Anterior cingulate cortex (tissue), 58 donors: Measurements from ENCODE around the gene DTYMK.
"Not testable (repeated sequence)": the region's sequence is repeated elsewhere in the genome, so short reads cannot be mapped to it uniquely, and the experiment has no call there.

Experiments
- DNase-seq, 58 donors: peaks; one replicate each; lab custom pipeline; 2025; lab: John Stamatoyannopoulos, UW

The DTYMK gene

DNA sequence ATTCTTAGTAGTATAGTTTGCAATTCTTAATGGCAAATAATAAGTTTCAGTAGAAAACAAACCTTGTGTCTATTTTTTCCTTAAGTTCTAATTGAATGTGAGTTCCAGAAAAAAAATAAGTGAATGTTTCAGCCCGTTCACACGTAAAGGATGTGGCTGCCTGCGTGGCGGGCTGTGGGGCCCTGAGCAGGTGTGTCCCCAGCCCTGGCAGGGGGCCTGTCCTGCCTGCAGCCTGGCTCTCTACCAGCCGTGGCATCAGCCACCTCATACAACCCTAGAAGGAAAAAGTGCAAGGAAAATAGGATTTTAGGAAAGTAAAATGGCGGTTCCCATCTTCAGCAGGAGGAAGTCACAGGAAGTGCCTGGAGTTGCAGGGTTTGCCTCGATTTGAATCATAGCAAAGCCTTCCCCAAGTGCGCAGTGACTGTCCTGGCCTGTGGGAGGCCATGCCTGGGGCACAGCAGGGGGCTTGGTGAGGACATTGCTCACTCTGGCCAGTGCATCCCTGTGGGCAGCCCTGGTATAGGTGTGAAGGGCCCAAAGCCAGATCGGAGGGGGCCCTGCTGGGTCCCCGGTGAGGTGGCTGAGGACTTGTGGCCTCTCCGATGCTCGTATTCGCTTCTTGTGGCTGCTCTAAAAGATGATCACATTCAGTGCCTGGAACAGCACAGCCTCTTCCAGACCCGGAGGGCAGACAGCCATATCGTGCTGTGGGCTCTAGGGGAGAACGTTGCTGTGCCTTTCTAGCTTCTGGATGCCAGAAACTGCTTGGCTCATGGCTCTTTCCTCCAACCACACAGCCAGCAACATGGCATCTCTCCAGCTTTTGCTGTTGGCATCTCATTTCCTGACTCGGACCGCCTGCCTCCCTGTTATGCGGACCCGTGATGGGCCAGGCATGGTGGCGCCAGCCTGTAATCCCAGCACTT lies 12.6 kb downstream of the DTYMK start:
- DNase-seq: peak in 29 of 58 donors; percentile 8 to 57 (median 27)

DNA sequence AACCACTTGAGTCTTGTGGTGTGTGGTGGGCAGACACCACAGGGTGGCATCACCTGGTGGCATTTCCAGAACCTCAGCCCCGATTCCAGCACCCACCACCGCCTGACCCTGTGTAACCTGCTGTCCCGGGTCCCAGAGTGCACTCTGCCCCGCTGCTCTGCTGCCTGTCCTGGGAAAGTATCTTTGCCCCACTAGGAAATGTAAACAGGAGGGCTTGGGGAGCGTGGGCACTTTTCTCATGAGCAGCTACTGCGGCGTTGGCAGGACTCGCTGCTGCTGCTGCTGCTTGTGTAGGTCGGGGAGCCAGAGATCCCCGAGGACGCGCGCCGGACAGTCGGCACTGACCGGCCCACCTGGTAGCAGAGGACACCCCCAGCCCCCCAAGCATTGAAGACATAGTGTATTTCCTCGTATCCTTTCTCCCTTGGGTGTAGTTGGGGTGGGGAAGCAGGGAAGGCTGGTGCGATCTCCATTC lies 13.4 kb downstream of the DTYMK start:
- no peak for DNase-seq

DNA sequence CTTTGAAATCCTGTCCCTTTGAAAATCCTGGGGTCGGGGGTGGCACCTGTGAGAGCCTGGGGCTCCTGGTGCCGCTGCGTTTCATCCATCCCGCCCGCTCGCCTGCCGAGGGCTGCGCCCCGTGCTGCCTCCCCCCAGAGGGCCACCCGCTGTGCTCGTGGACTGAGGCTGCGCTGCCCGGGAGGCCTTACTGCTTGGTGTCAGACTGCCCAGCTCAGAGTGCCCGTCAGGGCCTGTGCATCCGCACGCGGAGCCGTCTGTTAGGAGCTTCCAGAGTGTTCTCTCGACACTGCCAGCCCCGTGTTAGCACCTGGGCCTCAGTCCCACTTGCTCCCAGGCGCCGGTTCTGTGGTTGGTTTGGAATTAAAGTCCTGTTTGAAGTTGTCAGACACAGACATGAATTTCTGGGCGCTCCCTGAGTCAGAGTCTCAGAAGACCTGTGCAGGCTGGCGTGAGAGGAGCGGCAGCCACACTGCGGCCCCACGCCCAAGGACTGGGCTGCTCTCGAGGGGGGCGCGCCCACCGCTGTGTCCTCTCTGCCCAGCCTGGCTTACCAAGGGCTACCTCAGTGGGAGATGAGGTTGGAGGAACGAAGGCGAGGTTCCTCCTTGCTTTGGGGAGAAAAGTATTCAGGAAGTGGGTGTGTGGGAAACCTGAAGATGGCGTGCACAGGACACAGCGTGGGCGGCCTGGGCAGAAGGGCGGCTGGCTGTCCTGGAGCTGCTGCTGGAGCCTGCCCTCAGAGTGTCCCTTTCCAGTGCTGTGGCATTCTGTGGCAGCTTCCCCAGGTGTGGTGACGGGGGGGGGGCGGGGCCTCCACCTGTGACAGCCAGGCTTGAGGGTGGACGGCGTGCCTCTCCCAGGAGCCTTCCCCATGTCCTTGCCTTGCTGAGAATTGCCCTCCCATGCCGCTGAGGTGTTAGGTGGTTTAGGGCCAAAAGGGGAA lies 14.1 kb downstream of the DTYMK start:
- DNase-seq: no peak

- no peak for DNase-seq
Observed at GRCh38 chr2:241671457-241672240, 15.0 kb downstream of the DTYMK start.

DNA sequence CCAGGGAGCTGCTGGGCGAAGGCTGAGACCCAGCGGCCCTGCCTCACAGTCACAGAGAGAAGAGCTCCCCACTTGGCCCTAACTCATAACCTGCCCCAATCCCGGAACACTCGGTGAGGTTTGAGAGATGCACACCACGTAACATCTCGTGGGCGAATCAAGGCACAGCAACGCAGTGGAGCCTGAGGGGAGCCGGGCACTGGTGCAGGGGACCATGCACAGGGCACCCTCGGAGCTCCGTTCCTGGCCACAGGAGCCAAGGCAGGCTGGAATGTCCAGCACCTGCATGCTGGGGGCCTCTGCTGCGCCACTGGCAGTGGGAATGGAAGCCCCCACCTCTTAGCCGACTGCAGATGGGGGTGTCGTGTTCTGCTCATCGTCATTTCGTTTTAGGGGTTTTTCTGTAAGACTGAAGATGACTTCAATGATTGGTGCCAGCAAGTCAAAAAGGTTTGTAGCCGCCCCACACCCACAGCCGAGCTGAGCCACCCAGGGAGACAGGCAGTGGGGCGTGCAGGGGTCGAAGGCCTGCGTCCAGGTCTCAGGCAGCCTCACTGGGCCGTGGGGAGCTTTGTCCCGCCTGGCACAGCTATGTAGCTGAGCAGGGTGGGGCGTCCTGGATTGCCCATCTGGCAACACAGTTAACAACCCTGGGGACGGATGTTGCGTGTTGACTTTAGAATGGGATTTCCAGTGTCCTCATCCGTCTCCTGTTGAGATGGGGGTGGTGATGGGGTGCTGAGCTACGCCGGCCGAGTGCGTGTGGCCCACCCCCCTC lies 16.1 kb downstream of the DTYMK start:
- no peak for DNase-seq

- no peak for DNase-seq
Observed at GRCh38 chr2:241668839-241669238, 17.8 kb downstream of the DTYMK start.

DNA sequence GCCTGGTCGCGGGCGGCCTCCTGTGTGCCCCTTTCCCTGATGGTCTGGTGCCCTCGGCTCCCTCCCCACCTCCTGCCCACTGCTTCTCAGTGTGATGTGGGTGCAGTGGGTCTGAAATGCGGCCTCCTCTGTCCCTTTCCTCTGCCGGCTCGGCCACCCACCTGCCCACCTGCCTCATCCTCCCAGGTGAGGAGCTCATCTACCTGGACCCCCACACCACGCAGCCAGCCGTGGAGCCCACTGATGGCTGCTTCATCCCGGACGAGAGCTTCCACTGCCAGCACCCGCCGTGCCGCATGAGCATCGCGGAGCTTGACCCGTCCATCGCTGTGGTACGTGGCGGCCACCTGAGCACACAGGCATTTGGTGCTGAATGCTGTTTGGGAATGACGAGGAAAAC lies 18.3 kb downstream of the DTYMK start:
- no peak for DNase-seq

DNA sequence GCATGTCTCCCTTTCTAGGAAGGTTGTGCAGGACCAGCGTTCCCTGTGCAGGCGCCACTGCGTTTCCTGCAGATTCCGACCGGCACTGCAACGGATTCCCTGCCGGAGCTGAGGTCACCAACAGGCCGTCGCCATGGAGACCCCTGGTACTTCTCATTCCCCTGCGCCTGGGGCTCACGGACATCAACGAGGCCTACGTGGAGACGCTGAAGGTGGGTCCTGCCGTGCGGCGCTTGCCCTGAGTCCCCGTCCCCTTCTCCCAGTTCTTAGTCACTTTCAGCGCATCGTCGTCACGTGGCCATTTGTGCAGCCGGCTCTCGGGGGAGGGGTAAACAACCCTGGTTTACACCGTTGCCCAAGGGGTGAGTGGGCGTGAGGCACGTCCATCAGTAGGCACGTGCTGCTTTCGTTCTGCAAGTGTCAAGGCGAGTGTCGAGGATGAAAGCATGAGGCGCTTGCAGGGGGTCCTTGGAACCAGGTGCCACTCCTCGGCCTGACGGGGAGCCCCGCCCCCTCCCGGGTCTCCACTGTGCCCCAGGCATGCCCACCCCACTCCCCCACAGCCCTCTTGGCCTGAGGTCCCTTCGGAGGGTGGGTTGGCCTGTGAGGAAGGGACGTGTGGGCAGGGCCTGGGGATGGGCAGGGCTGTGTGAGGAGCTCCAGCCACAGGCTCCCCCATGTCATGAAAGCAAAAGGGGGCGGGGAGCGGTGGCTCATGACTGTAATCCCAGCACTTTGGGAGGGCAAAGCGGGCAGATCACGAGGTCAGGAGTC lies 19.8 kb downstream of the DTYMK start:
- DNase-seq: peak in 1 of 58 donors; percentile 25

DNA sequence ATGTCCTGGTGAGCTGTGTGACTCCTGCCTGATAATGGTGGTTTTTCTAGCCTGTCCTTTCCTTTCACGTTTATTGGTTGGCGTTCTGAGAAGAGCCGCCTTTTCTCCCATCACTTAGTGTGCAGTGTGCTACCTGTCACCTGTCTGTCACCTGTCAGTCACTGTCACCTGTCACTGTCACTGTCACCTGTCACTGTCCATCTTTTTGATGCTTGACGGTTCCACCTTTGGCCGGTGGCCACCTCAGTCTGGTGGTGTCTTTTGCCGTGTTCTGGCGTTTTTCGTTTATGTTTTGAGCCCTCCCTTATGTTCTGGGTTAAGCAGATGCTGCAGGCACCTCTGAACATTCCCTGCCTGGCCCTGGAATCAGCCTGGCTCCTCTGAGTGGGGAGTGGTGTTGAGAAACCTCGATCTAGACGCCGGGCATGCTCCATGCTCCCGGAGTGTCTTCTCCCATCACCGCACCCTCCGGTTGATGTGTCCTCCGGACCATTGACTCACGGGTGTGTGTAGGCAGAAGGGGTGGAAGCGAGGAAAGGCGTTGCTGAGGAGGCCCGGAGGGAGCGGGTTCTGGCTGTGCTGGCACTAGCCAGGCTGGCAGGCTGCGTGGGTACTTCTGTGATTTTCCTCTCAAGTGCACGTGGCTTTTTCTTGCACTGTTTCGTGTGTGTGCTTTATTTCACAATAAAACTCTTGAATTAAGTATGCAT lies 20.7 kb downstream of the DTYMK start:
- peak in 32 of 58 donors; percentile 6 to 78 (median 32) for DNase-seq

DNA sequence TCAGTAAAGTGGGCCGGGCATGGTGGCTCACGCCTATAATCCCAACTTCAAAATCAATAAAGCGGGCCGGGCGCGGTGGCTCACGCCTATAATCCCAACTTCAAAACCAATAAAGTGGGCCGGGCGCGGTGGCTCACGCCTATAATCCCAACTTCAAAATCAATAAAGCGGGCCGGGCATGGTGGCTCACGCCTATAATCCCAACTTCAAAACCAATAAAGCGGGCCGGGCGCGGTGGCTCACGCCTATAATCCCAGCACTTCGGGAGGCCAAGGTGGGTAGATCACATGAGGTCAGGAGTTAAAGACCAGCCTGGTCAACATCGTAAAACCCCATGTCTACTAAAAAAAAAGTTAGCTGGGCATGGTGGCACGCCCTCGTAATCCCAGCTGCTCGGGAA lies 23.9 kb downstream of the DTYMK start:
- DNase-seq: not testable (repeated sequence)

GRCh38 chr2:241660593-241661213 lies 25.9 kb downstream of the DTYMK start:
- DNase-seq: no peak

DNA sequence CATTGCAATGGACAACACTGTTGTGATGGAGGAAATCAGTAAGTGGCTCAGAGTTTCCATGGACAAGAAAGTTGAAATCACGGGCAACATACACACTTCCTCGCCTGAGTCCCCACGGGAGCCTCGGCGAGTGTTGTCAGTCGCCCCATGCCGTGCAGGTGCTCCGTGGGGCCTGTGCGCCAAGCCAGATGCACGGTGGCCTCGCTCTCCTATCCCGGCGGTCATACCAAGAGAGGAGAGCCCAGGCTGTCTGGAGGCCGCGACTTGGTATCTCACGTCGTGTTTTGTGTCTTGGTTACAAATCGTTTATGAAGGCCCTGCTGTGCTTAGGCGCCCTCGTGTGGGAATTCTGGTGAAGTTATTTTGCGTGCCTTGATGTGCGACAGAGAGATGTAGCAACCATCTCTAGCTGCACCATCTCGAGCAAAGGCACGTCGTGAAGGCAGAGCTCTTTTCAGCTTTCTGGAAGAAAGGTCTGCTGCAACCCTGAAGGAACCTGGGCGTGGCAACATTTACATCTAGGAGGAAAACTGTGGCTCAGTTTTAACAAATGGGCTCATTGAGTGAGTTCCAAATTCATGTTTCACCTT lies 27.4 kb downstream of the DTYMK start:
- DNase-seq: peak in 45 of 58 donors; percentile 10 to 78 (median 47)

GRCh38 chr2:241658296-241658695 lies 28.3 kb downstream of the DTYMK start:
- DNase-seq: no peak

- no peak for DNase-seq
Observed at GRCh38 chr2:241657786-241658254, 28.8 kb downstream of the DTYMK start.

DNA sequence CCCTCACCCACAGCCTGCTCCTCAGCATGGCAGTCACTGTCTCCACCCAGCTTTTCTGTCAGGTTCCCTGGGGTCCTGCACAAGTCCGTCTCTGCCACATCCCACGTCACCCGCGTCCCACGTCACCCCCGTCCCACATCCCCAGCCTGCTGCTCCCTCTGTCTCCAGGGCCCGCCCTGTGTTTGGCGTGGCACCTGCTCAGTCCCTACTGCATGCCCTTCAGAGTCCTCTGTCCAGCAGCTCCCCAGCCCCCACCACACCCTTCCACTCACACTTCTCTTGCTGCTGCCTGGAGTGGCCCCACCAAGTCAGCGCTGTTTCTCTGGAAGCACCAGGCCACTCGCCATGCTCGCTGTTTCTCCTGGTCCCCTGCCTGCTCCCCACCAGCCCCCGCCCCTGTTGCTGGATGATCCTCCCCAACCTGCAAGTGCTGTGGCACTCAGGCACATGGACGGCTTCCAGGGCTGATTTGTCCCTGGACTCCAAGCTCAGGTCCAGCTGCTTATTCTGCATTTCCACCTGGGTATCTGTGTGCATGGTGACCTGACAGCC lies 30.3 kb downstream of the DTYMK start:
- DNase-seq: no peak

- no peak for DNase-seq
Observed at GRCh38 chr2:241655516-241656189, 31.0 kb downstream of the DTYMK start.
